AG09309 (cell line): ENCODE results near the gene CCT7.
A peak's percentile ranks its signal among the peaks of the same experiment; 100 is the strongest.

Experiments
- DNase-seq: peaks from one replicate; pipeline ENCODE4 v3.0.0-alpha.2; 2010; ENCODE audit warnings: low read depth
- H3K4me3 ChIP-seq: 2 replicates; pipeline ENCODE4 v1.5.1; 2011; ENCODE audit warnings: mild to moderate bottlenecking, low read depth, low read length, moderate library complexity; ENCODE audit not compliant: control insufficient read depth
- TF ChIP-seq, protein P1 (sequence below): IDR thresholded peaks from 2 replicates; pipeline ENCODE4 v1.5.1; 2011; ENCODE audit warnings: mild to moderate bottlenecking, low read depth, low read length, inconsistent platforms; ENCODE audit not compliant: insufficient read depth, control insufficient read depth; ENCODE audit errors: missing control alignments

Gene CCT7

GRCh38 chr2:73212448-73213176 is 21.5 kb upstream of the CCT7 start:
- TF ChIP-seq, protein P1, sequence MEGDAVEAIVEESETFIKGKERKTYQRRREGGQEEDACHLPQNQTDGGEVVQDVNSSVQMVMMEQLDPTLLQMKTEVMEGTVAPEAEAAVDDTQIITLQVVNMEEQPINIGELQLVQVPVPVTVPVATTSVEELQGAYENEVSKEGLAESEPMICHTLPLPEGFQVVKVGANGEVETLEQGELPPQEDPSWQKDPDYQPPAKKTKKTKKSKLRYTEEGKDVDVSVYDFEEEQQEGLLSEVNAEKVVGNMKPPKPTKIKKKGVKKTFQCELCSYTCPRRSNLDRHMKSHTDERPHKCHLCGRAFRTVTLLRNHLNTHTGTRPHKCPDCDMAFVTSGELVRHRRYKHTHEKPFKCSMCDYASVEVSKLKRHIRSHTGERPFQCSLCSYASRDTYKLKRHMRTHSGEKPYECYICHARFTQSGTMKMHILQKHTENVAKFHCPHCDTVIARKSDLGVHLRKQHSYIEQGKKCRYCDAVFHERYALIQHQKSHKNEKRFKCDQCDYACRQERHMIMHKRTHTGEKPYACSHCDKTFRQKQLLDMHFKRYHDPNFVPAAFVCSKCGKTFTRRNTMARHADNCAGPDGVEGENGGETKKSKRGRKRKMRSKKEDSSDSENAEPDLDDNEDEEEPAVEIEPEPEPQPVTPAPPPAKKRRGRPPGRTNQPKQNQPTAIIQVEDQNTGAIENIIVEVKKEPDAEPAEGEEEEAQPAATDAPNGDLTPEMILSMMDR = peak; percentile 99
- peak; percentile 72 for DNase-seq
- H3K4me3 ChIP-seq = no peak overlapping the region

- TF ChIP-seq, protein P1 = no peak
- DNase-seq = peak; percentile 11
- peak within 1 kb of the TSS; percentile 69 for H3K4me3 ChIP-seq
Observed at GRCh38 chr2:73214120-73215035, 19.7 kb upstream of the CCT7 start, which contains the start of gene SMYD5. Gene SMYD5 (plus strand): TSS chr2:73214245. CDS start chr2:73214267, 22 bp downstream.

DNA sequence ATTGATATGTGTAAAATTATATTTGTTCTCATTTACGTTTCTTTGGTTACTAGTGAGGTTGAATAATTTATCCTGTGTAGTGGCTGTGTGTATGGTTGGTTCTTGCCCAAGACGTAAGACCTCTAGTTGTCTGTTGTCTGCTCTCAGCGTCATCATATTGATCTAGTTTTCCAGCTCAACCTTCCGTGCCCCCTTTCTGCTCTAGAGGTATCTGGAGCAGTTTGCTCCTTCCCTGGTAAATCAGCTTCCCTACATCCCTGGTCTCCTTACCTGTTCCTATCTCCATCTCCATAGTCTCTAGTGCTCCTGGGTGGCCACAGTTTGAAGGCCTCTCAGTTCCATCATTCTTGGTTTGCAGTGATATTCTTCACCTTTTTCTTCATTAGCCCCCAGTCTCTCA is 18.9 kb upstream of the CCT7 start:
- no peak for DNase-seq
- no peak overlapping the region for H3K4me3 ChIP-seq
- TF ChIP-seq, protein P1 = no peak

GRCh38 chr2:73217160-73217559 is 16.9 kb upstream of the CCT7 start:
- TF ChIP-seq, protein P1 = no peak
- no peak for DNase-seq

DNA sequence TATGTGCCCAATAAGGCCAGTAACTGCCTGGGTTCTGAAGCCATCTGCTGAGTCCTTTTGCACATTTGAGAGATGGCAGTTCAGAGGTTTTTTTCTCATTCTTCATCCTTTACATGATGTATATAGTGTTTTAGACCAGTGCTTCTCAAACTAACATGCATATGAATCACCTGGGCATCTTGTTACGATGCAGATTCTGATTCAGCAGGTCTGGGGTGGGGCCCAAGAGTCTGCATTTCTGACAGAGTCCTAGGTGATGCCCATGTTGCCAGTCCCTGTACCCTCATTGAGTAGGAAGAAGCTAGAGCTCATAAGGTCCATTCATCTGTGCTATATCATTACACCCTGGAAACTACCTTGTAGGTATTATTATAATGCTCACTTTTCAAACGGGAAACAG is 16.3 kb upstream of the CCT7 start:
- DNase-seq = no peak
- TF ChIP-seq, protein P1 = no peak
- no peak overlapping the region for H3K4me3 ChIP-seq

More at GRCh38 chr2:73217160-73217559, 16.9 kb upstream of the CCT7 start:
- H3K4me3 ChIP-seq = no peak overlapping the region

- H3K4me3 ChIP-seq = no peak overlapping the region
- no peak for DNase-seq
- TF ChIP-seq, protein P1 = no peak
Observed at GRCh38 chr2:73218298-73218697, 15.8 kb upstream of the CCT7 start.
